HEK293 (cell line): ENCODE measurements around the gene DDX25.
"Not testable (repeated sequence)": the region's sequence is repeated elsewhere in the genome, so short reads cannot be mapped to it uniquely, and the experiment has no call there.

Experiments used
- ZBTB1 ChIP-seq: fragments of 450-650 bp; formaldehyde crosslinking; IDR thresholded peaks from 2 replicates; pipeline ENCODE4 v1.5.1; 2016; ENCODE audit warnings: missing biosample characterization, missing genetic modification characterization
- ZBTB17 ChIP-seq: fragments of 450-650 bp; formaldehyde crosslinking; IDR thresholded peaks from 2 replicates; pipeline ENCODE4 v1.5.1; 2016; ENCODE audit warnings: missing biosample characterization, missing genetic modification characterization
- ZNF184 ChIP-seq: fragments of 450-650 bp; IDR thresholded peaks from 2 replicates; pipeline ENCODE4 v1.5.1; 2018; ENCODE audit warnings: missing biosample characterization, mild to moderate bottlenecking, missing genetic modification characterization
- ZNF211 ChIP-seq: fragments of 450-650 bp; formaldehyde crosslinking; IDR thresholded peaks from 2 replicates; pipeline ENCODE4 v1.5.1; 2016; ENCODE audit warnings: low read depth, missing biosample characterization, missing genetic modification characterization
- ZNF335 ChIP-seq: fragments of 450-650 bp; formaldehyde crosslinking; conservative IDR thresholded peaks from 2 replicates; pipeline ENCODE4 v1.5.1; 2016; ENCODE audit warnings: missing biosample characterization, missing genetic modification characterization
- ZNF510 ChIP-seq: fragments of 450-650 bp; formaldehyde crosslinking; IDR thresholded peaks from 2 replicates; pipeline ENCODE4 v1.5.1; 2018; ENCODE audit warnings: mild to moderate bottlenecking, missing genetic modification characterization, missing biosample characterization; ENCODE audit not compliant: insufficient replicate concordance
- ZNF596 ChIP-seq: fragments of 450-650 bp; IDR thresholded peaks from 2 replicates; pipeline ENCODE4 v1.5.0; 2018; ENCODE audit warnings: missing biosample characterization, mild to moderate bottlenecking, missing genetic modification characterization, moderate library complexity
- ZNF768 ChIP-seq: fragments of 450-650 bp; formaldehyde crosslinking; IDR thresholded peaks from 2 replicates; pipeline ENCODE4 v1.5.1; 2018; ENCODE audit warnings: missing biosample characterization, mild to moderate bottlenecking, missing genetic modification characterization
- TF ChIP-seq, protein P1 (sequence below): fragments of 450-650 bp; formaldehyde crosslinking; IDR thresholded peaks from 2 replicates; pipeline ENCODE4 v1.5.1; 2016; ENCODE audit warnings: missing biosample characterization, missing genetic modification characterization

DNA sequence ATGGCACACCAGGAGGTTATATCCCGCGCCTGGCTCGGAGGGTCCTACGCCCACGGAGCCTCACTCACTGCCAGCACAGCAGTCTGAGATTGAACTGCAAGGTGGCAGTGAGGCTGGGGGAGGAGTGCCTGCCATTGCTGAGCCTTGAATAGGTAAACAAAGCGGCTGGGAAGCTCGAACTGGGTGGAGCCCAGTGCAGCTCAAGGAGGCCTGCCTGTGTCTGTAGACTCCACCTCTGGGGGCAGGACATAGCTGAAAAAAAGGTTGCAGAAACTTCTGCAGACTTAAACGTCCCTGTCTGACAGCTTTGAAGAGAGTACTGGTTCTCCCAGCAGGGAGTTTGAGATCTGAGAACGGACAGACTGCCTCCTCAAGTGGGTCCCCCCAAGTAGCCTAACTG lies 46.6 kb upstream of the DDX25 start:
- not testable (repeated sequence) for TF ChIP-seq ZNF510 (tag by site-specific recombination); ZNF184 (tag by site-specific recombination); ZNF211; ZBTB17; ZNF596 (tag by site-specific recombination); ZBTB1 (tag by site-specific recombination); ZNF335 (tag by site-specific recombination); ZNF768 (tag by site-specific recombination)
- TF ChIP-seq, protein P1, sequence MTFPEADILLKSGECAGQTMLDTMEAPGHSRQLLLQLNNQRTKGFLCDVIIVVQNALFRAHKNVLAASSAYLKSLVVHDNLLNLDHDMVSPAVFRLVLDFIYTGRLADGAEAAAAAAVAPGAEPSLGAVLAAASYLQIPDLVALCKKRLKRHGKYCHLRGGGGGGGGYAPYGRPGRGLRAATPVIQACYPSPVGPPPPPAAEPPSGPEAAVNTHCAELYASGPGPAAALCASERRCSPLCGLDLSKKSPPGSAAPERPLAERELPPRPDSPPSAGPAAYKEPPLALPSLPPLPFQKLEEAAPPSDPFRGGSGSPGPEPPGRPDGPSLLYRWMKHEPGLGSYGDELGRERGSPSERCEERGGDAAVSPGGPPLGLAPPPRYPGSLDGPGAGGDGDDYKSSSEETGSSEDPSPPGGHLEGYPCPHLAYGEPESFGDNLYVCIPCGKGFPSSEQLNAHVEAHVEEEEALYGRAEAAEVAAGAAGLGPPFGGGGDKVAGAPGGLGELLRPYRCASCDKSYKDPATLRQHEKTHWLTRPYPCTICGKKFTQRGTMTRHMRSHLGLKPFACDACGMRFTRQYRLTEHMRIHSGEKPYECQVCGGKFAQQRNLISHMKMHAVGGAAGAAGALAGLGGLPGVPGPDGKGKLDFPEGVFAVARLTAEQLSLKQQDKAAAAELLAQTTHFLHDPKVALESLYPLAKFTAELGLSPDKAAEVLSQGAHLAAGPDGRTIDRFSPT = not testable (repeated sequence)
